D721Med (cell line): ENCODE results near the gene SIAH2.
"Not testable (repeated sequence)": the region's sequence is repeated elsewhere in the genome, so short reads cannot be mapped to it uniquely, and the experiment has no call there.

Source experiments
- DNase-seq: peaks from one replicate; pipeline ENCODE4 v3.0.0; 2011; ENCODE audit warnings: low spot score; ENCODE audit not compliant: insufficient read length
- FAIRE-seq: peaks from 2 replicates; lab custom pipeline; 2011; peaks lifted over from hg19 to GRCh38; lab: Jason Lieb, UNC
- CTCF ChIP-seq: IDR thresholded peaks from 2 replicates; pipeline ENCODE4 v1.5.1; 2012; ENCODE audit warnings: mild to moderate bottlenecking, control low read depth; ENCODE audit not compliant: insufficient read depth; ENCODE audit errors: missing control alignments

SIAH2 gene

GRCh38 chr3:150800722-150801121 is 37.8 kb upstream of the SIAH2 start:
- no peak for TF ChIP-seq CTCF
- FAIRE-seq (no peak), DNase-seq (no peak)

- TF ChIP-seq CTCF: no peak
- DNase-seq (no peak), FAIRE-seq (no peak)
Measured at GRCh38 chr3:150798122-150798618, 35.2 kb upstream of the SIAH2 start.

GRCh38 chr3:150797155-150797554 is 34.2 kb upstream of the SIAH2 start:
- DNase-seq (no peak), FAIRE-seq (no peak)
- no peak for TF ChIP-seq CTCF

GRCh38 chr3:150796527-150796926 is 33.6 kb upstream of the SIAH2 start:
- FAIRE-seq, DNase-seq: not testable (repeated sequence)

- TF ChIP-seq CTCF: no peak
- no peak for DNase-seq
Measured at GRCh38 chr3:150793641-150794040, 30.7 kb upstream of the SIAH2 start.

GRCh38 chr3:150790629-150791028 is 27.7 kb upstream of the SIAH2 start:
- TF ChIP-seq CTCF: no peak
- FAIRE-seq (no peak), DNase-seq (no peak)

More at GRCh38 chr3:150793641-150794040, 30.7 kb upstream of the SIAH2 start:
- no peak for FAIRE-seq

- TF ChIP-seq CTCF: no peak
- DNase-seq (no peak), FAIRE-seq (no peak)
Measured at GRCh38 chr3:150789451-150789850, 26.5 kb upstream of the SIAH2 start.
